Subcutaneous abdominal adipose tissue (tissue), 5 donors: ENCODE results near the gene PAPPA2.

Source experiments
- H3K27ac ChIP-seq: one replicate; pipeline ENCODE4 v1.7.0; 2013; ENCODE audit warnings: low read depth, mild to moderate bottlenecking, inconsistent platforms, low read length, moderate library complexity
- H3K27me3 ChIP-seq, 5 donors: one replicate each; pipeline ENCODE4 v1.7.0; 2013; ENCODE audit warnings: low read length in 5 of 5, inconsistent platforms in 1 of 5; ENCODE audit not compliant: control insufficient read depth in 5 of 5, insufficient read depth in 4 of 5
- H3K36me3 ChIP-seq, 5 donors: one replicate each; pipeline ENCODE4 v1.7.0; 2013; ENCODE audit warnings: low read length in 5 of 5; ENCODE audit not compliant: control insufficient read depth in 5 of 5, insufficient read depth in 5 of 5
- H3K4me1 ChIP-seq, 5 donors: one replicate each; pipeline ENCODE4 v1.7.0; 2013; ENCODE audit warnings: low read length in 5 of 5, mild to moderate bottlenecking in 3 of 5, moderate library complexity in 1 of 5; ENCODE audit not compliant: control insufficient read depth in 5 of 5, insufficient read depth in 5 of 5
- H3K4me3 ChIP-seq, 5 donors: one replicate each; pipeline ENCODE4 v1.7.0; 2013; ENCODE audit warnings: low read length in 5 of 5, low read depth in 1 of 5
- H3K9ac ChIP-seq, 5 donors: one replicate each; pipeline ENCODE4 v1.7.0; 2013; ENCODE audit warnings: low read length in 5 of 5, mild to moderate bottlenecking in 4 of 5, moderate library complexity in 3 of 5
- H3K9me3 ChIP-seq, 5 donors: one replicate each; pipeline ENCODE4 v1.7.0; 2013; ENCODE audit warnings: low read length in 5 of 5; ENCODE audit not compliant: control insufficient read depth in 5 of 5
- donor health status: healthy.
- donor health status: healthy.
- donor health status: healthy.
- donor health status: healthy.
- donor health status: healthy.

The PAPPA2 gene

GRCh38 chr1:176790786-176791185 lies 327.8 kb downstream of the PAPPA2 start:
- Histone ChIP-seq H3K9ac (no peak overlapping the region), H3K36me3 (no peaks in the 10 kb centered on the region), H3K9me3 (no peaks in the 10 kb centered on the region), H3K4me1 (peaks cover 0 to 25% (median 13%) of the 10 kb centered on the region in 5 donors), H3K27ac (no peak overlapping the region), H3K4me3 (no peak overlapping the region), H3K27me3 (no peaks in the 10 kb centered on the region)

DNA sequence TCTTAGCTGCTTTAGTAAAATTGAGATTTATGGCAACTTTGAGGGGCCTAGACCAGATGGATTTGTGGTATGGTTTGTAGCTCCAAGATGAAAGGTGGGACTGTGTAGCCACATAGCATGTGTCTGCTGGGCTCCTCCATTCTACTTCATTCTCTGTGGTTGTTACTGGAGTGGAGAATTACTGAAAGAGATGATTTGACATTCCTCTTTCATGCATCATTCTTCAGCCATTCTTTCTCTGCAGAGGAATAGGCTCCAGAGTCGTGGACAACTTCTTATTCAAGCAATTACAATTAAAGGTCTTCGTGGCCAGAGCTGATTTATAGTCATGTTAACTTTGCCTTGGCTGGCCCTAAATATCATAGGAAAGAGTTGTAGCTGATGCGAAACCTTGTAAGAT lies 328.9 kb downstream of the PAPPA2 start:
- Histone ChIP-seq H3K4me3 (no peak overlapping the region), H3K27me3 (no peaks in the 10 kb centered on the region), H3K36me3 (no peaks in the 10 kb centered on the region), H3K4me1 (peaks cover 0 to 16% (median 5%) of the 10 kb centered on the region in 5 donors), H3K9me3 (peaks cover 0 to 2% (median 0%) of the 10 kb centered on the region in 5 donors), H3K9ac (no peak overlapping the region), H3K27ac (no peak overlapping the region)

GRCh38 chr1:176794897-176795508 lies 332.0 kb downstream of the PAPPA2 start:
- Histone ChIP-seq H3K4me1 (peaks cover 0 to 11% (median 4%) of the 10 kb centered on the region in 5 donors), H3K9ac (no peak overlapping the region)

GRCh38 chr1:176795929-176796328 lies 333.0 kb downstream of the PAPPA2 start:
- Histone ChIP-seq H3K36me3 (no peaks in the 10 kb centered on the region), H3K27me3 (no peaks in the 10 kb centered on the region), H3K9me3 (peaks cover 0 to 2% (median 0%) of the 10 kb centered on the region in 5 donors), H3K4me1 (peaks cover 0 to 2% (median 0%) of the 10 kb centered on the region in 5 donors), H3K4me3 (no peak overlapping the region), H3K9ac (no peak overlapping the region), H3K27ac (no peak overlapping the region)

More at GRCh38 chr1:176794897-176795508, 332.0 kb downstream of the PAPPA2 start:
- Histone ChIP-seq H3K27me3 (no peaks in the 10 kb centered on the region), H3K27ac (no peak overlapping the region), H3K9me3 (peaks cover 0 to 2% (median 0%) of the 10 kb centered on the region in 5 donors), H3K4me3 (no peak overlapping the region), H3K36me3 (no peaks in the 10 kb centered on the region)

DNA sequence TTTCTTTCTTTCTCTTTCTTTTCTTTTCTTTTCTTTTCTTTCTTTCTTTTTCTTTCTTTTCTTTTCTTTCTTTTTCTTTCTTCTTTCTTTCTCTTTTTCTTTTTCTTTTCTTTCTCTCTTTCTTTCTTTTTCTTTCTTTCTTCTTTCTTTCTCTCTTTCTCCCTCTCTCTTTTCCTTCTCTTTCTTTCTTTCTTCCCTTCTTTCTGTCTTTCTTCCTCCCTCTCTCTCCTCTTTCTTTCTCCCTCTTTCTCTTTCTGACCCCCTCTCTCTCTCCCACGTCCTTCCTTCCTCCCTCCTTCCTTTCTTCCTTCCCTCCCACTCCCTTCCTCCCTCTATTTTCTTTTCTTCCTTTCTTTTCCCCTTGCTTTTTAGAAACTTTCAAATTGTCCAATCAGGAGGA lies 333.6 kb downstream of the PAPPA2 start:
- no peak overlapping the region for H3K27ac ChIP-seq
- no peak overlapping the region for H3K9ac ChIP-seq
- H3K36me3 ChIP-seq = no peaks in the 10 kb centered on the region
- peaks cover 0 to 5% (median 0%) of the 10 kb centered on the region in 5 donors for H3K4me1 ChIP-seq
- peaks cover 0 to 2% (median 0%) of the 10 kb centered on the region in 5 donors for H3K9me3 ChIP-seq
- no peaks in the 10 kb centered on the region for H3K27me3 ChIP-seq
- H3K4me3 ChIP-seq = no peak overlapping the region

GRCh38 chr1:176799327-176799726 lies 336.4 kb downstream of the PAPPA2 start:
- Histone ChIP-seq H3K4me1 (peaks cover 0 to 10% (median 0%) of the 10 kb centered on the region in 5 donors), H3K36me3 (no peaks in the 10 kb centered on the region), H3K9ac (no peak overlapping the region), H3K27ac (no peak overlapping the region), H3K27me3 (peaks cover 0 to 3% (median 0%) of the 10 kb centered on the region in 5 donors), H3K4me3 (no peak overlapping the region), H3K9me3 (peaks cover 0 to 2% (median 0%) of the 10 kb centered on the region in 5 donors)

DNA sequence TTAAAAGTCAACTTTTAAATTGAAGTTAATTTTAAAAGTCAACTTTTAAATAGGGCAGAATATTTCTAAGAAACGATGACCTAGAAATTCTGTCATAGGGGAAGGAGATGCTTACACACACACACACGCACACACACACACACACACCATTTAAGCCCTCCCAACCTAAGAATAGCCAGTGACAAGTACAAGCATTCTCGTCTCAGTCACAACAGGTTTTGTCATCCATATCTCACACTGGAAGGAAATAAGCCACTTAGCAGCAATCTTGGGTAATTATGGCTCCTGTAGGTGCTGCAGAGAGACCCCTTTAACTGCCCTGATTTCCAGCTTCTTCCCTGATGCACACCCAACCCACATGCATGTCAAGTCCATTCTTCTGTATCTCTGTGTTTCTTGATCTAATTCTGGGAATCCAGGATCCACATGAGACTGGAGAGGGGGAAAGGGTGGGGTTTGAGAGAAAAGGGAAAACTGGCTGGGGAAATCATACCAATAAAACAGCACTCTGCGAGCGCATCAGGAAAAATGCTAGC lies 338.1 kb downstream of the PAPPA2 start:
- no peak overlapping the region for H3K27ac ChIP-seq
- H3K9ac ChIP-seq = no peak overlapping the region
- peaks cover 0 to 2% (median 0%) of the 10 kb centered on the region in 5 donors for H3K9me3 ChIP-seq
- peaks cover 0 to 10% (median 0%) of the 10 kb centered on the region in 5 donors for H3K4me1 ChIP-seq
- H3K27me3 ChIP-seq = peaks cover 0 to 3% (median 0%) of the 10 kb centered on the region in 5 donors
- no peak overlapping the region for H3K4me3 ChIP-seq
- no peaks in the 10 kb centered on the region for H3K36me3 ChIP-seq

DNA sequence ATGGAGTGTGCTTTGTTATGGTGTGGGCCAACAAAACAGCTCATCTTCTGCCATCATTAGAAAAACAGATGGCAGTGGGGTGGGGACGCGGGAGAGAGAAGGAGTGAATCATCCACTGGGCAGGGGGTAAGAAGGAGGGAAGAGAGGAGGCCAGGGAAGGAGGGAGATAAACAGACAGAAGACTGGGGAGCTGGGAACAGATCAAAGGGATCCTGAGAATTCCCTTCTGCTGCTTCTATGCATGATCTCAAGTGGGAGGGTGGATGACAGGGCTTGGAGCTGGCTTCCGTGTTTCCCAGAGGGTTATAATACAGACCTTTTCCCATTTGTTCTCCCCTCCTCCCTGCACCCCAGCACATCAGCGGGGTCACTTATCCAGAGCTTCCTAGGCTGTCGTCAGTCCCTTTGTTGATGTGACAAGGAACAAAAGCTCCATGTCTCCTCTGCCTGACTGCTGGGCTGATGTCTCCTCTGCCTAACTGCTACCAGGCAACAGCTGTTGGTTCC lies 338.6 kb downstream of the PAPPA2 start:
- H3K4me3 ChIP-seq = no peak overlapping the region
- H3K27me3 ChIP-seq = peaks cover 0 to 3% (median 0%) of the 10 kb centered on the region in 5 donors
- H3K4me1 ChIP-seq = peaks cover 0 to 10% (median 0%) of the 10 kb centered on the region in 5 donors
- H3K27ac ChIP-seq = peak overlapping the region; percentile 6
- no peaks in the 10 kb centered on the region for H3K9me3 ChIP-seq
- H3K36me3 ChIP-seq = no peaks in the 10 kb centered on the region
- H3K9ac ChIP-seq = no peak overlapping the region

DNA sequence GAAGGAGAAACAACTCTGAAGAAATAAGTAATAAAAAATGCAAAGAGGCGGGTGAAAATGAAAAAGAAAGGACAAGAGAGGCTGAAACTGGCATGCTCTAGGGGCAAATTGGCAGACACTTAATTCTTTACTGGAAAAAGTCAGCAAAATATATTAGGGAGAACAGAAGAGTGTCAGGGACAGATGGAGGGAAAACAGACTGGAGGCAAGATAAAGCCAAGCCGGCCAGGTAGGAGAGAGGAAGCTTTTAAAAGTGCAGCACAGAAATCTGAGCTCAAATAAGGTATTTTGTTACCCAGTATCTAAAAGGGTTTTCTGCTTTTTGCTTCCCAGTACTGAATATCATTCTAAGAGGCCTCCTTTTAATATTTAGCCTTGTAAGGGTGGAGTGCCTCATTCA lies 339.3 kb downstream of the PAPPA2 start:
- H3K9me3 ChIP-seq = no peaks in the 10 kb centered on the region
- H3K27me3 ChIP-seq = peaks cover 0 to 3% (median 0%) of the 10 kb centered on the region in 5 donors
- H3K9ac ChIP-seq = no peak overlapping the region
- no peak overlapping the region for H3K4me3 ChIP-seq
- H3K27ac ChIP-seq = peak overlapping the region; percentile 6
- H3K36me3 ChIP-seq = no peaks in the 10 kb centered on the region
- H3K4me1 ChIP-seq = peaks cover 0 to 10% (median 0%) of the 10 kb centered on the region in 5 donors

DNA sequence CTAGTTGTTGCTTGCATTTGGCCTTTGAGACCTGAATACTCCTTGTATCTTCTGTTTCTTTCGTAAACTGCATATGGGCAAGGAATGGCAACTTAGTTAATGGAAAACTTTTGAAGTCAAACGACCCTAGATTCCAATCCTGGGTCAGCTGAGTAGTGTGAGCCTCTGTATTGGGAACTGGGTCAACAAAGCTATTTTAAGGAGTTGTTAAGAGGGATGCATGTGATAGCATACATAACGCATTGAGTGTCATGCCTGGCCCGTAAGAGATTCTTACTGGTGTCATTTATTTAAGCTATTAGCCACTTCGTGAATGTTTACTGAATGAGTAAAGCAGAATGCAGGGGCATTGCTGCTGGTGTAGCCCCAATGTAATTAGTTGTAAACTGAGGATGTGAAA lies 340.1 kb downstream of the PAPPA2 start:
- H3K36me3 ChIP-seq = no peaks in the 10 kb centered on the region
- H3K27ac ChIP-seq = no peak overlapping the region
- no peak overlapping the region for H3K9ac ChIP-seq
- H3K27me3 ChIP-seq = peaks cover 0 to 3% (median 0%) of the 10 kb centered on the region in 5 donors
- no peak overlapping the region for H3K4me3 ChIP-seq
- no peaks in the 10 kb centered on the region for H3K9me3 ChIP-seq
- peaks cover 0 to 10% (median 0%) of the 10 kb centered on the region in 5 donors for H3K4me1 ChIP-seq
